GM12878 (cell line): ENCODE results near the gene TCF25. TPM values are rescaled to one million over a fixed set of nuclear protein-coding genes. Genes with fewer than 3 reads are reported as not detected.

Experiments
- IRF3 ChIP-seq: fragments of 450-650 bp; IDR thresholded peaks from 2 replicates; pipeline ENCODE4 v1.6.1; 2014; ENCODE audit warnings: mild to moderate bottlenecking
- IRF4 ChIP-seq: IDR thresholded peaks from 2 replicates; pipeline ENCODE4 v1.6.1; 2011; ENCODE audit warnings: low read depth, low read length
- MTA3 ChIP-seq: IDR thresholded peaks from 2 replicates; pipeline ENCODE4 v1.6.1; 2012; ENCODE audit warnings: low read length, inconsistent platforms, borderline replicate concordance
- SMAD5 ChIP-seq: IDR thresholded peaks from 2 replicates; pipeline ENCODE4 v1.6.1; 2016; ENCODE audit warnings: antibody characterized with exemption, low read depth
- ZBTB33 ChIP-seq: fragments of 450-650 bp; IDR thresholded peaks from 2 replicates; pipeline ENCODE4 v1.6.1; 2017; ENCODE audit warnings: mild to moderate bottlenecking
- ZNF687 ChIP-seq: fragments of 450-650 bp; IDR thresholded peaks from 2 replicates; pipeline ENCODE4 v1.6.1; 2017; ENCODE audit warnings: mild to moderate bottlenecking, moderate library complexity
- polyA plus RNA-seq, 11 experiments: library from polyadenylated mRNA; depleted of rRNA in 4 of 11; unstranded in 6 of 11; stranded (reverse) in 5 of 11; fragments of >200 nt; fragmentation: Nextera tagmentation in 4 of 11; fragmentation: Illumina TruSeq in 1 of 11; extraction: Ambion mirVana in 4 of 11; extraction: Trizol in 1 of 11; gene quantifications; 1 replicate in 1 of 11; 2 replicates in 10 of 11; pipeline versions ENCODE4 v1.2.1 to v1.2.3, GENCODE V29; 2011 to 2016; ENCODE audit warnings: inconsistent platforms in 2 of 11, missing spikeins in 2 of 11, low read depth in 1 of 11
- total RNA-seq, 4 experiments: library from RNA; depleted of rRNA in 3 of 4; stranded (reverse); fragments of >200 nt in 3 of 4; fragmentation: Illumina TruSeq in 1 of 4; extraction: Trizol in 1 of 4; gene quantifications; 2 replicates each; pipeline versions ENCODE4 v1.2.1 to v1.2.3, GENCODE V29; 2013 to 2021

Gene TCF25
- total and polyA plus RNA-seq, 10 of the 15 experiments (the other 5 are each of a cell fraction or from before 2014, with no cell fraction given), result 8.4 to 130 (median 89.4) TPM

GRCh38 chr16:89826531-89827382 lies 46.6 kb upstream of the TCF25 start (continued):
- TF ChIP-seq ZNF687 (no peak), IRF4 (no peak), MTA3 (no peak), SMAD5 (no peak), IRF3 (no peak), ZBTB33 (no peak)
